Dedifferentiated amniotic fluid mesenchymal stem cell (primary cell): ENCODE data around the gene DSCAML1.
"Not testable (repeated sequence)": the region's sequence is repeated elsewhere in the genome, so short reads cannot be mapped to it uniquely, and the experiment has no call there.

Experiments used
- DNase-seq: peaks from one replicate; pipeline ENCODE4 v3.0.0-alpha.2; 2016; ENCODE audit errors: extremely low spot score

The DSCAML1 gene

DNA sequence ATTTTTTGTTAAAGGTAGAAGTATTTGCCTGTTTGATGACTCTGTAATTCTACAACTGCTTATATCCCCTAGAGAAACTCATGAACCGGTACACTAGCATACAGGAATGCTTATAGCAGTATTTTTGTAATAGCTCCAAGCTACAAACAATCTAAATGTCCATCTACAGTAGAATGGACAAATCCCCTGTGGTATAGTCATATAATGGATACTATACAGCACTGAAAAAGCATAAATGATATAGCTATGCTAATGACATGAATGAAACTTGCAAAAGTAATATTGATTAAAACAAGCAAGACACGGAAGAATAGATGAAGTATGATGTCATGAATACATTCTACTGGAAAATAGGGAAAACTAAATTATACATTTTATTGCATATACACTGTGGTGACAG, 326.4 kb downstream of the DSCAML1 start:
- DNase-seq = no peak

- no peak for DNase-seq
These were observed 328.1 kb downstream of the DSCAML1 start for GRCh38 chr11:117468888-117469287.

- no peak for DNase-seq
These were observed 329.2 kb downstream of the DSCAML1 start for GRCh38 chr11:117467770-117468169.

- DNase-seq = no peak
These were observed 330.1 kb downstream of the DSCAML1 start for GRCh38 chr11:117466966-117467365.

DNA sequence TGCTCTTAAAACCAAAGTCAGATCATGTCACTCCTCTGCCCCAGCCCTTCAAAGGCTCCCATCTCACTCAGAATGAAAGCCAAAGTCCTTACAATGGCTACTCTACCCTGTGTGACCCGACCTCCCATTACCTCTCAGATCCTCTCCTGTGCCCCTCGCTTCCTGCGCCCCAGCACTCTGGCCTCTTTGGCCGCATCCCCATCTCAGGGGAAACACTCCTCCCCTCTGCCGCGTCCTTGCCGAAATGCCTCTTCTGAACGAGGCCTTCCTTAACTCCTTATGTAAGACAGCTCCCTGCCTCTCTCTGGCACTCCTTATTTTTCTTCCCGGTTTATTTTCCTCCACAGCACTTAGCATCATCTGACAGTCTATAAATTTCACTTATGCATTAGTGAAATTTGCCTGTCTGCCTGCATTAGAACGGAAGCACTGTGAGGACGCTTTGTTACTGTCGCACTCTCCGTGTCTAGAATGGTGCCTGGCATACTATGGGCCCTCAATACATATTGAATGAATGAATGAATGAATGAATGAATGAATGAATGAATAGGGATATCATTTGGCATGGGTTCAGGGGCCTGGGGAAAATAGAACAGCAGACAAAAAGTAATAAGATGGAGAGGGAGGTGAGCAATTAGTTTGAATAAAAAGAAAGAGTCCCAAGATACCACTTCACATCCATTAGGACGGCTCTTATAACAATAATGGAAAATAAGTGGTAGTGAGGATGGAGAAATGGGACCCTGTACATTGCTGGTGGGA, 331.6 kb downstream of the DSCAML1 start:
- DNase-seq = no peak

DNA sequence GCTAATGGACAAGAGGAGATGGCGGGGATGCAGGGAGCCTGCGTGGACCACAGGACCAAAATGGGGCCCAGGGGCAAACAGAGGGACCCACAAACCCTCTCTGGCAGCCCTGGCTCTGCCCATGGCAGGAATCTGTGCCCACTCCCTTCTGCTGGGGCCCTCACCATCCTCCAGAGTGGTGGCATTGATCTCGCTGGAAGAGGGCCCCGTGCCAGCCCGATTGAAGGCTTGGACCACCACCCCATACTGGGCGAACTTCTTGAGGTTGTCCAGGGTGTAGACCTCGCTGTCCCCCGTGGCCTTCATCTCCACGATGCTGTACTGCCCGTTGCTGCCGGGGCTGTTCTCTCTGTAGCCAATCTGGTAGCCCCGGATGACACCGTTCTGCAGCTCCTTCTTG, 332.2 kb downstream of the DSCAML1 start:
- no peak for DNase-seq

DNA sequence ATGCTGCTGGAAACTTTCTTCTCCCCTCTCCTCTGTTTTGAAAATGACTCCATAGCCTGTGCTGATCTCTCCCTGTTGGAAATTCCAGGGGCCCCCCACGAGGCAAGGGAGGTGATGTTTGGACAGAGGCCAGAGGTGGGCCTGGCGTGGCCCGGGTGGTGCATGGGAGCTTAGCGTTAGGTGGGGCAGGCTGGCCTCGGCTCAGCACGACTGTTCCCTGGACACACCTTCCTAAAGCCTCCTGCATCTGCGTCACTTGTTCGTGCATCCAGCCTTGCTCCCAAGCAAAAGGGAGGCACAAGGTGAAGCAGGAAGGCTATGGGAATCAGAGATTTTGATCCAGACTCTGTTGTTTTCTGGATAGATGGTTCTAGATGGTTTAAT, 334.2 kb downstream of the DSCAML1 start:
- DNase-seq = no peak

GRCh38 chr11:117462183-117462863, 334.7 kb downstream of the DSCAML1 start:
- no peak for DNase-seq

- DNase-seq = no peak
These were observed 335.4 kb downstream of the DSCAML1 start for GRCh38 chr11:117461396-117462182.

DNA sequence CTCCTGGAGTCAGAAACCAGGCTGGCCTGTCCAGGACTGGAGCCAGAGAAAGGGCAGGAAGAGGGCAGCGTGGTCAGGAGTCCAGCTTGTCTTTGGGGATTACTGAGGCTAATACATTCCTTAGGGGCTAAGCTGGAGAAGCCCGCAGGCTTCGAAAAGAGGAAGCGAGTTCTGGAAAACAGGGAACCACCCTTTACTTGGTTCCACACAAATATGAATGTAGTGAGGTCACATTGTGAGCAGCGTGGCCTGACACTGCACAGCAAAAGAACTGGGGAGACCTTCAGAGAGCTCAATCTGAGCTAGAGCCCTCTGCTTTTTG, 337.1 kb downstream of the DSCAML1 start:
- DNase-seq = no peak

DNA sequence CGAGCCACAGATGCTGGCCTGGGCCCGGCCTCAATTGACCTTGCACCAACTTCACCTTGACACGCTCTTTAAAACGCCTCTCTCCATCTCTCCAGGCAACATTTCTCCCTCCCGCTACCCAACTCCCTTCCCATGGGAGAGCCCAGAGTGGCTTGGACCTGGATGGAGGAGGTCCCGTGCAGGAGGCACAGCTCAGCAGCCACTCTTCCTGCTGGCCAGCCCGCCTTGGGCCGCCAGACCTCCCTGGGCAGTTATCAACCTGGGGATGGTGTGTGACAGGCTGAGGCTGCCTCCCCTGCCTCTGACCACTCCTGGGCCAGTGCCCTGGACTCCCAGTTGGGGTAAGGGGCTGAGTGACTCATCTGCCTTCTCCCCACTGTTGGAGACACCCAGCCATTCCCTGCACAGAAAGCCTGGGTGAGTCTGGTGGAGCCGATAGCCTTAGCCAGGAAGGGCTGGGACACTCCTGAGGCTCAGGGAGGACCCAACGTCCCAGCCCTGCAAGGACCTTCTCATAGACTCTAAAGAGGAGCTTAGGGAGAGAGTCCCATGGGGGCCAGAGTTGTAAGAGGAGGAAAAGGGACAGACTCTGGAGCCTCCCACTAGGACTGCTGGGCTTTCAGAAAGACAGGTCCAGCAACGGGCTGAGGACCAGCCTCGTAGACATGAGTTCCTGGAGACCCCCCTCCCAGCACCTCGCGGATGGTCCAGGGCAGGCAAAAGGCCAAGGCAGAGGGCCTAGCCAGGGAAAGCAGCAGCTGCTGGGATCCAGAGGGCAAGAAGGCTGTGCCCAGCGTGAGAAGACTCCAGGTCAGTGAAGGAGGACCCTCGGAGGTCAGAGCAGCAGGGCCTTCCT, 337.7 kb downstream of the DSCAML1 start:
- no peak for DNase-seq

- no peak for DNase-seq
These were observed 338.5 kb downstream of the DSCAML1 start for GRCh38 chr11:117458275-117459122.

DNA sequence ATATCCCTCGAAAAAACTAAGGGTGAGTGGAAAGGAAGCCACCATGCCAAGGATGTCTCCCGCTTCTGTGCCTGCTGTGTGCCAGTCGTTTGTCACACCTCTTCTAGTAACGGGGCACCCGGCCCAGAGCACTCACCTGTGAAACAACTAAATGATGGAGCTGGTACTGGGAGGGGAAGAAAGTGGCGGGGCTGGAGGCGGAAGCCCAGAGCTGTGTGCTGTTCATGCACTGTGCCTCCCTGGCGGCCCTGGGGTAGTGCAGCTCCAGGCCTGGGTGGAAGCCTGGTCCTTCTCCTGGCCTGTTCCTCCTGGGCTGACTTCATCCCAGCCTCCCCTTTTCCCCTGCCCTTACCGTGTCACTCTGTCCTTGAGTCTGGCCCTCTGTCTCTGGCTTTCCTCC, 339.2 kb downstream of the DSCAML1 start:
- no peak for DNase-seq

DNA sequence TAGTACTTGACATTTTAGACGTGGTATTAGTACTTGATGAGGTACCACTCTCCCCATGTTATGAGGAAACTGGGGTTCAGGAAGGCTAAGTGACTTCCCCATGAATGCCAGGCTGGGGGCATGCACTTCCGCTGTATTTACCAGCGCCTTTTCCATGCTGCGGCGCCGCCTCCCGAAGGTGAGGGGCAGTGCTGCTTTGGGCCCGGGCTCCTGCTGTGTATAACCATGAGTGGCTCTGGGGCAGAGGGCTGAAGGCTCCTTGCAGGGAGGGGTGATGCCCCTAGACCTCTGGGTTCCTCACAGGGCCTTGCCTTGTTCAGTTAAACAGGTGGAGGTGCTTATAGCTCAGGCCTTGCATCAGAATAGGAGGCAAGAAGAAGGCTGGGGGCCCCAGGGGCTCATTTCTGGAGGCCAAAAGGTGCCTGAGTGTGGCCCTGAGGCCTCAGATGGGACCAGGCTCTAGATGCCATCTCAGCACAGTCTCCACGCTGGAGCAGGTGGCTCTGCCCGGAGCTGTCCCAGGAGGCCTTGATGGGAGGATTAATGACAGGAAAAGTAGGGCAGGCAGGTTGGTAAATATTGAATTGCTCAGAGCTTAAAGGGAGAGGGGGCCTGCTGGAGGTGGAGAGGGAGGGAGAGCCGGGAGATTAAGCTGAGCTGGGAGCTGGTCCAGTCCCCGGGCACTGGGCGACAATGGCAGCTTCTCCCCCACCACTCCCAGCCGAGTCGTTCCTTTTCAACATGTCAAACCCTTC, 339.8 kb downstream of the DSCAML1 start:
- no peak for DNase-seq

DNA sequence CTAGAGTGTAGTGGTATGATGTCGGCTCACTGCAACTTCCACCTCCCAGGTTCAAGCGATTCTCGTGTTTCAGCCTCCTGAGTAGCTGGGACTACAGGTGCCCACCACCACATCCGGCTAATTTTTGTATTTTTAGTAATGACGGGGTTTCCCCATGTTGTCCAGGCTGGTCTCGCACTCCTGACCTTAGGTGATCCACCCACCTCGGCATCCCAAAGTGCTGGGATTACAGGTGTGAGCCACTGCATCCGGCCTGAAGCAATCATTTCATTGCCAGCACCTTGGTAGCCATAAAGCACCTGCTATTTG, 340.3 kb downstream of the DSCAML1 start:
- not testable (repeated sequence) for DNase-seq

DNA sequence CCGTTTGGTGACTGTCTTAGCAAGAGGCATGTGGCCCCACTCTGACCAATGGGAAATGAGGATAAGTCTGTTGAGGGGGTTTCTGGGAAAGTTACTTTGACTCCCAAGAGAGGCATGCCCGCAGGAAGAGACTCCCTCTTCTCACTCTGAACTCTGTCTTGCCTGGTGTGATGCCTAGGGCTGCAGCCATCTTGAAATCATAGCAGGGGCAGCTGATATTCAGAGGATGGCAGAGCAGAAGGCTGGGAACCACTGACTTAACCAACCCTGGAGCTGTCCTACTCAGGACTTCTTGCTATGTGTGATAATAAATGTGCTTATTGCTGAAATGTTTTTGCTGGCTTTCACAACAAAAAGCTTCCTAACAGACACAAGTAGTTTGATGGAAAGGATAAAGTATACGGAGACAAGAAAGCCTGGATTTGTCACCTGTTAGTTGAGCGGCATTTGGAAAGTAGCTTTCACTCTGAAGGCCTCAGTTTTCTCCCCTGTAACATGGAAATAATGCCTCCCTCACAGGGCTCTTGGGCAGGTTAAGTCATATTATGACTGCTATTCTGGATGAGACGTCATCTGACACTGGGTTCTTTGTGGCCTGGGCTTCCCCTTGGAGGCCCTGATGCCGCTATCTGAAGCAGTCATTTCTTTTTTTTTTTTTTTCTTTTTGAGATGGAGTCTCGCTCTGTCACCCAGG, 340.8 kb downstream of the DSCAML1 start:
- no peak for DNase-seq

DNA sequence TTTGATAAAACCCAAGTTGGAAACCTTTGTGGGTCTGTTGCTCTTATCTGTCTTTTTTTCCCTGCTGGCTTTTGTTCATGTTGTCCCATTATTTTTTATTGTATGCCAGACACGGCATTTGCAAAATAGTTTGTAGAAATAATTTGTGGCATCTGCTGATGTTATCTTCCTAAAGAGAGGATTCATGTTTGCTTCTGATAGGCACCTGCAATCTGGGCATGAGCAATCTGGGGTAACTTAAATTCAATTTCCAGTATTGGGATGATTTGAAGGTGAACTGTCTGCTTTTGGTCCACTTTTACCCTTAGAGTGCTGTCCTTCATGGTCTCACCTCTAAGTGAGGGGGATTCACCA, 342.5 kb downstream of the DSCAML1 start:
- no peak for DNase-seq

DNA sequence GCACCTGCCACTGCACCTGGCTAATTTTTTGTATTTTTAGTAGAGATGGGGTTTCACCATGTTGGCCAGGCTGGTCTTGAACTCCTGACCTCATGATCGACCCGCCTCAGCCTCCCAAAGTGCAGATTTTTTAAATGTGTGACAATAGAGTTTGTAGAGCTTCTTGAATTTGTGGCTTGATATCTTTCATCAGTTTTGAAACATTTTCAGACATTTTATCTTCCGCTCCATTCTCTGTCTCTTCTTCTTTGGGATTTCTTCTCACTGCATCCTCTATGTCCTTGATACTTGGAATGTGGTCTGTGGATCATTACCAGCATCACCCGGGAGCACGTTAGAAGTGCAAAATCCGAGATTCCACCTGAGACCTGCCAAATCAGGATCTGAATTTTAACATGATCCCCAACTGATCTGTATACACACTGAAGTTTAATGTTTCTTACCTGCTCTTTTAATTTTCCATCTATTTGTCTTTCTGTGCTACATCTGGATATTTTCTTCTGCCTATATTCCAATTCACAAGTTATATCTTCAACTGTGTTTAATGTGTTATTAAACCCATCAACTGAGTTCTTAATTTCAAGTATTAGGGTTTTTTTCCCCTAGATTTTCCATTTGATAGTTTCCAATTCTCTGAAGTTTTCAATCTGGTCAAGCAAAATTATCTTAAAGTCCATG, 343.0 kb downstream of the DSCAML1 start:
- no peak for DNase-seq

DNA sequence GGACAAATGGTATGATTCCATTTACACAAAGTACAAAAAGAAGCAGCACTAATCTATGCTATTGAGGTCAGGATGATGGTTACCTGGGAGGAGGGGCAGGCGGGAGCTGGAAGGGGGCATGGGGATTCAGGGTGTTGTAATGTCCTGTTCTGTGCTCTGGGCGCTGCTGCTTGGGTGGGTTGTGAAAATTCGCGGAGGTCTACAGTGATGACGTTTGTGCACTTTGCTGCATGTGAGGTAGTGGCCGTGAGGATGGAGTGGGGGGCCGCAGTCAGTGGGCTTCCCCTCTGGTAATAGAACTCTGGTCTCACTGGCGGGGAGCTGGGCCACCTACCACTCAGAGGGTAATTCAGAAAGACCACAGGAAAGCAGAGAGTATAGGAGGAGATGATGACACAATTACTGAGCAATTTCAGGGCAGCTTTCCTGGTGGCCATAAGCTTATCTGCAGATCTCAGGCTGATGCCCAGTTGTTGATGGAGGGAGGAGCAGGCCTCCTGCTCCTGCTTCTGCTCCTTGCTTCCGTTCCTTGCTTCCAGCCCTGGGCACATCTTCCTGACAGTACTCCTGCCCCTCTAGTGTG, 347.8 kb downstream of the DSCAML1 start:
- no peak for DNase-seq
